HG02943 (cell line): ENCODE data around the gene CD164L2.
"Not testable (repeated sequence)": the region's sequence is repeated elsewhere in the genome, so short reads cannot be mapped to it uniquely, and the experiment has no call there.

Experiments used
- ATAC-seq: cut with Tn5 transposase; IDR thresholded peaks from one replicate; pipeline ENCODE4 v1.9.1; 2021; ENCODE audit warnings: mild to moderate bottlenecking, low read depth, moderate library complexity; ENCODE audit not compliant: unreplicated experiment

CD164L2 gene

GRCh38 chr1:27391511-27392095 is 8.5 kb upstream of the CD164L2 start:
- ATAC-seq, result no peak

- ATAC-seq, result no peak
Measured at GRCh38 chr1:27388337-27389005, 5.3 kb upstream of the CD164L2 start.

- not testable (repeated sequence) for ATAC-seq
Measured at GRCh38 chr1:27384797-27385196, 1.7 kb upstream of the CD164L2 start.

GRCh38 chr1:27383661-27384060 is 528 bp upstream of the CD164L2 start:
- ATAC-seq, result no peak

GRCh38 chr1:27381969-27382762 is 967 bp downstream of the CD164L2 start:
- no peak for ATAC-seq

GRCh38 chr1:27380766-27381733 is 2.1 kb downstream of the CD164L2 start:
- no peak for ATAC-seq

- no peak for ATAC-seq
Measured at GRCh38 chr1:27380224-27380623, 2.9 kb downstream of the CD164L2 start.

GRCh38 chr1:27379564-27380122 is 3.5 kb downstream of the CD164L2 start:
- ATAC-seq, result no peak

GRCh38 chr1:27377760-27378495 is 5.2 kb downstream of the CD164L2 start:
- ATAC-seq, result no peak

- ATAC-seq, result no peak
Measured at GRCh38 chr1:27374362-27375086, 8.6 kb downstream of the CD164L2 start, which contains the start of gene FCN3. FCN3 (minus strand) TSS chr1:27374824; CDS start chr1:27374818, 6 bp downstream.

GRCh38 chr1:27372808-27373690 is 10.1 kb downstream of the CD164L2 start:
- ATAC-seq, result no peak

GRCh38 chr1:27372022-27372807 is 10.9 kb downstream of the CD164L2 start:
- no peak for ATAC-seq

- no peak for ATAC-seq
Measured at GRCh38 chr1:27368869-27369582, 14.1 kb downstream of the CD164L2 start.

- ATAC-seq, result no peak
Measured at GRCh38 chr1:27367160-27367650, 15.9 kb downstream of the CD164L2 start.

GRCh38 chr1:27366411-27367159 is 16.5 kb downstream of the CD164L2 start, which contains the start of gene MAP3K6:
MAP3K6 (minus strand) TSS chr1:27366961; CDS start chr1:27366597, 364 bp downstream.
- peak; percentile 24 for ATAC-seq

GRCh38 chr1:27366113-27366410 is 17.1 kb downstream of the CD164L2 start:
- ATAC-seq, result peak; percentile 41
